GM19193 (cell line): ENCODE data around the gene CACNG4.

Experiments
- POLR2A ChIP-seq: IDR thresholded peaks from 4 replicates; pipeline ENCODE4 v1.6.1; 2011; ENCODE audit not compliant: insufficient read depth, insufficient read length; ENCODE audit errors: extremely low read depth

CACNG4 gene

GRCh38 chr17:66963909-66964771, at the start of gene CACNG4:
TSS of gene CACNG4 (plus strand) at chr17:66964707. CDS start at chr17:66964912, 205 bp downstream.
- TF ChIP-seq POLR2A: no peak

- no peak for TF ChIP-seq POLR2A
Observed at GRCh38 chr17:66915204-66915611, 49.3 kb upstream of the CACNG4 start.

GRCh38 chr17:66915792-66916191, 48.7 kb upstream of the CACNG4 start:
- no peak for TF ChIP-seq POLR2A

GRCh38 chr17:66916946-66917345, 47.6 kb upstream of the CACNG4 start:
- TF ChIP-seq POLR2A: no peak

- no peak for TF ChIP-seq POLR2A
Observed at GRCh38 chr17:66918896-66919295, 45.6 kb upstream of the CACNG4 start.

- no peak for TF ChIP-seq POLR2A
Observed at GRCh38 chr17:66920435-66920834, 44.1 kb upstream of the CACNG4 start.

GRCh38 chr17:66920950-66921349, 43.6 kb upstream of the CACNG4 start:
- no peak for TF ChIP-seq POLR2A

- no peak for TF ChIP-seq POLR2A
Observed at GRCh38 chr17:66923886-66924285, 40.6 kb upstream of the CACNG4 start.

GRCh38 chr17:66925811-66926500, 38.6 kb upstream of the CACNG4 start:
- TF ChIP-seq POLR2A: no peak

- no peak for TF ChIP-seq POLR2A
Observed at GRCh38 chr17:66928949-66929348, 35.6 kb upstream of the CACNG4 start.

- TF ChIP-seq POLR2A: no peak
Observed at GRCh38 chr17:66929591-66929990, 34.9 kb upstream of the CACNG4 start.

- no peak for TF ChIP-seq POLR2A
Observed at GRCh38 chr17:66930933-66931332, 33.6 kb upstream of the CACNG4 start.

- TF ChIP-seq POLR2A: no peak
Observed at GRCh38 chr17:66932311-66932710, 32.2 kb upstream of the CACNG4 start.

- TF ChIP-seq POLR2A: no peak
Observed at GRCh38 chr17:66934040-66934439, 30.5 kb upstream of the CACNG4 start.

- TF ChIP-seq POLR2A: no peak
Observed at GRCh38 chr17:66935717-66936116, 28.8 kb upstream of the CACNG4 start.

- no peak for TF ChIP-seq POLR2A
Observed at GRCh38 chr17:66938656-66939055, 25.9 kb upstream of the CACNG4 start.
